HCT116 (cell line): ENCODE data around the gene DRC7.

Experiments
- CTCF ChIP-seq, 3 experiments: fragments of 200-600 bp in 1 of 3; sonication (generic) in 1 of 3; IDR thresholded peaks in 2 of 3; conservative IDR thresholded peaks in 1 of 3; 2 replicates each; pipeline ENCODE4 v1.5.1; 2012 to 2017; ENCODE audit warnings: low read depth in 2 of 3, low read length in 2 of 3, antibody characterized with exemption in 1 of 3, borderline replicate concordance in 1 of 3, control low read depth in 1 of 3, mild to moderate bottlenecking in 1 of 3, mixed read lengths in 1 of 3, mixed run types in 1 of 3, moderate library complexity in 1 of 3; ENCODE audit not compliant: insufficient read depth in 1 of 3
- EZH2phosphoT487 ChIP-seq: fragments of 200-600 bp; IDR thresholded peaks from 2 replicates; pipeline ENCODE4 v1.6.1; 2018; ENCODE audit warnings: antibody characterized with exemption, borderline replicate concordance
- MAX ChIP-seq: IDR thresholded peaks from 2 replicates; pipeline ENCODE4 v1.6.1; 2012
- REST ChIP-seq: IDR thresholded peaks from 2 replicates; pipeline ENCODE4 v1.6.1; 2012; ENCODE audit warnings: low read depth
- ZBTB33 ChIP-seq: IDR thresholded peaks from 2 replicates; pipeline ENCODE4 v1.6.1; 2011; ENCODE audit warnings: mild to moderate bottlenecking, low read length, moderate library complexity; ENCODE audit not compliant: insufficient replicate concordance; ENCODE audit errors: extremely low read depth
- ZNF274 ChIP-seq: fragments of 200-500 bp; sonication (Bioruptor generic); IDR thresholded peaks from 2 replicates; pipeline ENCODE4 v1.6.1; 2014; ENCODE audit warnings: mild to moderate bottlenecking, low read depth, low read length, inconsistent platforms

- TF ChIP-seq CTCF (IDR thresholded peaks at IDR 0.05 in 2 of 3, conservative IDR thresholded peaks at IDR 0.05 in 1 of 3; ENCODE audit: borderline replicate concordance in 1 of 3, insufficient read depth in 1 of 3, low read depth in 2 of 3, low read length in 2 of 3) (no peak), REST (no peak), MAX (no peak), ZNF274 (no peak), EZH2phosphoT487 (no peak), ZBTB33 (no peak)
Measured at GRCh38 chr16:57647136-57647875, 47.3 kb upstream of the DRC7 start.
